HuH-7.5 (cell line): ENCODE data around the gene SMIM11.
"Not testable (repeated sequence)": the region's sequence is repeated elsewhere in the genome, so short reads cannot be mapped to it uniquely, and the experiment has no call there.

Experiments
- DNase-seq: peaks from one replicate; pipeline ENCODE4 v3.0.0; 2011; ENCODE audit warnings: low spot score

SMIM11 gene

GRCh38 chr21:34423805-34424204 lies 48.5 kb downstream of the SMIM11 start, which contains the start of gene SMIM34:
Gene SMIM34 (minus strand): TSS chr21:34423951. CDS start chr21:34423839, 112 bp downstream.
- DNase-seq: not testable (repeated sequence)

- DNase-seq: not testable (repeated sequence)
Observed at GRCh38 chr21:34427339-34427738, 52.0 kb downstream of the SMIM11 start.

GRCh38 chr21:34428441-34428840 lies 53.1 kb downstream of the SMIM11 start:
- not testable (repeated sequence) for DNase-seq

GRCh38 chr21:34429710-34430109 lies 54.4 kb downstream of the SMIM11 start:
- not testable (repeated sequence) for DNase-seq
